Measurements from ENCODE around the gene MEX3D.

- TF ChIP-seq BHLHE40 (IDR thresholded peaks at IDR 0.05; ENCODE audit: borderline replicate concordance) (no peak), FOXM1 (IDR thresholded peaks at IDR 0.05; ENCODE audit: borderline replicate concordance) (no peak), NFRKB (IDR thresholded peaks at IDR 0.05) (no peak)
These were observed 49.7 kb downstream of the MEX3D start for GRCh38 chr19:1518471-1518870.

Measured in HEK293T (cell line).